Hematopoietic multipotent progenitor cell treated with erythropoietin and hydrocortisone succinate and interleukin-3 and kit ligand, for 8 days (in vitro differentiated cells): ENCODE results near the gene BYSL.

ENCODE experiments used
- DNase-seq: peaks from one replicate; pipeline ENCODE4 v3.0.0-alpha.2; 2015

Gene BYSL

GRCh38 chr6:41914869-41915530, 6.3 kb upstream of the BYSL start:
- peak; percentile 74 for DNase-seq

DNA sequence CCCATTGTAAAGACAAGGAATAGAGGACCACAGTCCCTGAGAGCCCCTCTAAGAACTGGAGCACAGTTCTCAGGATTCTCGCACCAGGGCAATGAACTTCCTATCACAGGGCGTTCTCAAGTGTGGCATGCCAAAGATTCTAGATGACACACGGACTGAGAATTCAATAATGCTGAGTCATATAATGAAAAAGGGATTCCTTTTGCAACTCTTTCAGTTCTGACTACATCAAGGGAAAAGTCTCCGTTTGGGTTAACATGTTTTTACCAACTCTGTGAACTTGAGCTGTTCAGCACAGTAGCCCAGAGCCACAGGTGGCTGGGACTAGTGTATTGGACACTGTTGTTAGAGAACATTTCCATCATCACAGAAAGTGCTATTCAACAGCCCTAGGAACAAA, 3.8 kb upstream of the BYSL start:
- DNase-seq, result peak; percentile 43

GRCh38 chr6:41921712-41921998, 356 bp downstream of the BYSL start:
- DNase-seq, result peak; percentile 14

DNA sequence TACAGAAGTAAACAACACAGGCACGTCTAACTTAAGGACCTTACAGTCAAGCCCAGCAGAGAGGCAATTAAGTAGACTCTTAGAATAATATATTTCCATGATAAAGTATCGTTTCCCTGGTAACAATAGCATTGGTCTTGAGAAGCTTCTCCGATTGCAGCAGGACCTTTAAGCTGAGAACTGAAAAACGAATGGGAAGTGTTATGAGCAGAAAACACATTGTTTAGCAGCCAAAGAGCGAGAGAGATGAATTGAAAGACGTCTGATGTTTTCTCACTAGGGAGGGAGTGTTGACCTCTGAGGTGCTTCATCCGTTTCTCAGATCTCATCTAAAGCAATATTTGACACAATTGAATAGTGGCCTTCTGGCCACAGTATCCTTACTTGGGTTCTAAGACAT, 855 bp downstream of the BYSL start:
- peak; percentile 13 for DNase-seq

DNA sequence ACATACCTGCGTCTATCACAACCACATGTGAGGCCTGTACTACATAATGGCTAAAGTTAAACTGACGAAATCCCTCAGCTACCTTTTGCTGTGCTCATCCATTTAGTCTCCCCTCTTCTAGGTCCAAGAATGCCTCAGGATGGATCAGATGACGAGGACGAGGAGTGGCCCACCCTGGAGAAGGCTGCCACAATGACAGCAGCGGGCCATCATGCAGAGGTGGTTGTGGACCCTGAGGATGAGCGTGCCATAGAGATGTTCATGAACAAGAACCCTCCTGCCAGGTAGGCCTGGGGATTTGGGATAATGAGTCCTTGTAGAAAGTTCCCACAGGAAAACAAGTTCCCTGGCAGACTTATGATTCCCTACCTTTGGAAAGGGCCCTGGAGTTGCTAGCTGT, 6.0 kb downstream of the BYSL start:
- DNase-seq, result no peak

DNA sequence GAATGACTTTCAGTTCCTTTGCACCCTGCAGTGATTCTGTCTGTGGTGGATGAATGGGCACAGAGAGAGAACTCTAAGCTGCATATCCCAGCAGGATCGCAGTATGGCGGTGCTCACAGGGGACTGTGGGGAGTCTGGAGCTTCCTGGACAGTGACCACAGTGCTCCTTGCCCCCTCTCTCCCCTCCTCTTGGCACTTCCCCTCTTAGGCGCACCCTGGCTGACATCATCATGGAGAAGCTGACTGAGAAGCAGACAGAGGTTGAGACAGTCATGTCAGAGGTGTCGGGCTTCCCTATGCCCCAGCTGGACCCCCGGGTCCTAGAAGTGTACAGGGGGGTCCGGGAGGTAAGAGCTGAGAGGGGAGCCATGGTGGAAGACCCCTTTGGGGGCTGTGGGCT, 8.6 kb downstream of the BYSL start:
- no peak for DNase-seq

- DNase-seq, result no peak
Observed at GRCh38 chr6:41931792-41932191, 10.5 kb downstream of the BYSL start.

- no peak for DNase-seq
Observed at GRCh38 chr6:41932378-41932777, 11.1 kb downstream of the BYSL start.

GRCh38 chr6:41934278-41935192, 13.2 kb downstream of the BYSL start:
- DNase-seq, result no peak

DNA sequence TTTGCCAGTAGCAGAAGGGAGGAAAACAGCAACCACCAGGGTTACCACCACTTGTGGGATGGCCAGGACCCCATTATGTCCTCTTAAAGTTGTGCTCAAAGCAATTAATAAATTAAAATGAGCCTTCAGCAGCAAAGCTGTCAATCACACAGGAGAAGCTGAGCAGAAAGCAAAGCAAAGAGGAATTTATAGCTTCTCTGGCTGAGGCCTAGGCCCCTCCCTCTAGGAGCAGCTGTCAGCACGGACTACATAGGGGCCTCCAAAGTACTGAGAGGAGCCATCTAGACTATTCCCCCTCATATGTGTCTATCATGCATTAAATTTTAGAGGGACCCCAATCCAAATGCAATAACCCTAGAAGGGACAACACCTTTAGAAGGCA, 13.9 kb downstream of the BYSL start:
- no peak for DNase-seq

DNA sequence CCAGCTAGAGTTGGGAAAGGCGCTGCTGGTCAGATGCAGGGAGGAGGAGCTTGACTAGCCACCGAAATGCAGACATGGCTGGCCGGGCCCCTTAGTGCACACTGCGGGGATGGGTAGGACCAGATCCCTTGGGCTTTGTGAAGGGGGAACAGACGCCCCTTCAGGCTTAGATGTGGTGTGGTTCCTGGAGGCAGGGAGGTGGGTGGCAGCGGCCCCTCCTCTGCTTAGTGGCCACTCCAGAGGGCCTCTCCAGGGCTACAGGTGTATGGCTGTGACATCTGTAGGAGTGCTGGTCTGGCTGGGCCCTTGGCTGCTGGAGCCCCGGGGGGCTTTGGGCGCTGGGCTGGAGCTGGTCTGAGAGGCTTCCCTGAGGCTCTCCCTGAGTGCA, 14.4 kb downstream of the BYSL start:
- no peak for DNase-seq

DNA sequence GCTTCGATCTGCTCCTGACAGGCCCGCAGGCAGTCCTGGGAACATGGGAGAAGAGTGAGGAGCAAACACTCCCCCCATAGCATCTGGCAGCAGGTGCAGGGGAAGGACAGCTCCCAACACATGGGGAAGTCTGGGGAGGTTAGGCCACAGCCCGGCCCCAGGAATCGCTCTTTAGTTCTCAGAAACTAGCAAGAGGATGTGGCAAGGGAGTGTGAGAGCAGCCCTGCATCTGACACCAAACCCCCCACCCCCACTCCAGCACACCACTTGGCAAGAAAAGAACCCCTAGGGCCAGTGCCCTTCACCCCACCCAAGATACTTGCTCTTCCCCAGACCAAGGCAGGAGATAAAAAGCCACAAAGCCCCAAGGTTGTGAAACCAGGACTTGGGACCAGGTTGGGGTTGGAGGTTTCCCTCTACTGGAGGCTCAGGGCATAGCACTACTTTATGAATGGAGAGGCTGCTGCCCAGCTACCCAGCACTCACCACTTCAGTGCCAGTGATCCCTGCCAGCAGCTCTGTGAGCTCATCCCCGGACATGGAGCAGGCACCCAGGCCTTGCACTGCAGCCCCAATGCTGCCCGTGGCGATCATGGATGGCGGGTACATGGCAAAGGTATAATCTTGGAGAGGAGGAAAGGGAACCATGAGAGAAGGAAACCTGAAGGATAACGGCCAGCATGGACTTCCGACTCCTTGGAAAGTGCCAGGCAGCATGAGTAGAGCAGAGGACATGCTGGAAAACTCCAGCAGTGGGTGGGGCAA, 15.0 kb downstream of the BYSL start:
- peak; percentile 100 for DNase-seq

- DNase-seq, result no peak
Observed at GRCh38 chr6:41937472-41937860, 16.2 kb downstream of the BYSL start.

DNA sequence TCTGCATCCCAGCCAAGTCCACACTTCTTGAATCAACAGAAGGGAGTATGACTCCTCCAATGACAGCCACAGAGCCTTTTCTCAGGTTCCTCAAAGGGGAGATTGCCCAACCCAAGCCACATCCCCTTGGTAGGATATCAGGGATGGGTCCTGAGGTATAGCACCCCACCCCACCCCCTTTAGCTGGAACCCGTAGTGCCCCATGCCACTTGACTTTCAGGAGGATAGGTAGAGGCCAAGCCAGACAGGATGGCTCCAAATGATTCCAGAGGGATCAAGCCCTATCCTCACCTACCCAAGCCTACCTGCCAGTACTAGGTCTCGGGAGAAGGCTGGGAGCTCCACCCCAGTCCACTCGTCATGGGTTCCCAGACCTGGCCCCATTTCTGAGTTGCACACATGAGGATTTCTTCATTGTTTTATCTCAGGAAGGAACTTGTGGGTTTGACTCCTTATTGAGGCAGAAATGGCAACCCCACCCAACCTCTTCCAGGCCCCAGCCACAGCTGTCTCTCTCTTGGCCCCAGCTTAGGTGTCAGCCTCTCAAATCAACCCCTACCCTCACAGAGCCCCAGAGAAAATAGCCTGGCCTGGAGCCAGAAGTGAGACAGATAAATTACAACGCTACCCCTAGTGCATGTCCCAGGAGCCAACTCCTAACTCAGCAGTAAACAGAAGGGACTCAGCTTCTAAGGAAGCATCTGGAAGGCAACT, 16.7 kb downstream of the BYSL start:
- DNase-seq, result peak; percentile 99

GRCh38 chr6:41938590-41939175, 17.4 kb downstream of the BYSL start:
- no peak for DNase-seq

GRCh38 chr6:41939176-41939847, 18.0 kb downstream of the BYSL start:
- peak; percentile 81 for DNase-seq

GRCh38 chr6:41939848-41940758, 18.8 kb downstream of the BYSL start:
- DNase-seq, result peak; percentile 73

DNA sequence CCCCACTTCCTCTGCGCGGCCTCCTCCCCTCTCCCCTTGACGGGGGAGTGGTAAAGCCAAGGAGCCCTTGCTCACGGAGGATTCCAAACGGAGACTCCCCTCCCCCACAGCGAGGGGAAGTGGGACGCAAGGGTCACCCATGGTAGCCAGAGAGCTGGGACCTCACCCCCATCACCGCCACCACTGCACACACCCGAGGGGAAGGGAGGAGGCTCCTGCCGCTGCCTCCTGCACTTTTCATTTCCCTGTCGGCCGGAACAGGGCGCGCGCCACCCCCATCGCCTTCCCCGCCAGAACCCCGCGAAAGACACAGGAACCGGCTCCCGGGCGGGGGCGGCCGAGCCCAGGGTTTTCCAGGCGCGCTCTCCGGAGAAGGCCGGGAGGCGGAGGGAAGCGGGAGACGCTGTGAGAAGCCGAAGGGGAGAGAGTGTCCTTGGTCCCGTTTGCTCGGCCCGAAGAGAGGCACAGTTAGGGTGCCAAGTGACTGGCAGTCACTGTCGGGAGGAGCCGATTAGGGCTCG, 19.5 kb downstream of the BYSL start:
- DNase-seq, result peak; percentile 69

- DNase-seq, result peak; percentile 92
Observed at GRCh38 chr6:41941280-41942066, 20.2 kb downstream of the BYSL start, which contains the start of gene CCND3. CCND3 (minus strand) TSS chr6:41941808; CDS start chr6:41941649, 159 bp downstream.
